Endodermal cell (in vitro differentiated cells): Measurements from ENCODE around the gene CCDC34. TPM values are rescaled to one million over a fixed set of nuclear protein-coding genes. Genes with fewer than 3 reads are reported as not detected.
A peak's percentile ranks its signal among the peaks of the same experiment; 100 is the strongest.

ENCODE experiments used
- DNase-seq: peaks from one replicate; pipeline ENCODE4 v3.0.0-alpha.2; 2017
- H3K27ac ChIP-seq: 2 replicates; pipeline ENCODE4 v1.5.1; 2013; ENCODE audit warnings: mild to moderate bottlenecking, low read depth, low read length, moderate library complexity
- H3K27me3 ChIP-seq: 2 replicates; pipeline ENCODE4 v1.6.1; 2013; ENCODE audit warnings: mild to moderate bottlenecking, low read length, moderate library complexity; ENCODE audit not compliant: insufficient read depth, control insufficient read depth, poor library complexity, severe bottlenecking
- H3K36me3 ChIP-seq: 2 replicates; pipeline ENCODE4 v1.7.0; 2013; ENCODE audit warnings: mild to moderate bottlenecking, low read length, moderate library complexity; ENCODE audit not compliant: control insufficient read depth, insufficient read depth
- H3K4me1 ChIP-seq: one replicate; pipeline ENCODE4 v1.7.0; 2013; ENCODE audit warnings: low read length; ENCODE audit not compliant: control insufficient read depth, insufficient read depth
- H3K4me3 ChIP-seq: 2 replicates; pipeline ENCODE4 v1.5.1; 2013; ENCODE audit warnings: mild to moderate bottlenecking, low read length, moderate library complexity
- H3K9ac ChIP-seq: 2 replicates; pipeline ENCODE4 v1.6.1; 2013; ENCODE audit warnings: mild to moderate bottlenecking, low read length, moderate library complexity; ENCODE audit not compliant: poor library complexity, severe bottlenecking; ENCODE audit errors: extremely low read depth
- H3K9me3 ChIP-seq: 2 replicates; pipeline ENCODE4 v1.6.1; 2013; ENCODE audit warnings: mild to moderate bottlenecking, low read length, moderate library complexity; ENCODE audit not compliant: control insufficient read depth
- H3K27ac Mint-ChIP-seq: 2 replicates; pipeline ENCODE4 v1.8.0; 2020; ENCODE audit warnings: mixed read lengths
- H3K27me3 Mint-ChIP-seq: 2 replicates; pipeline ENCODE4 v1.8.0; 2021; ENCODE audit warnings: mild to moderate bottlenecking, mixed read lengths; ENCODE audit not compliant: insufficient read depth
- H3K36me3 Mint-ChIP-seq: 2 replicates; pipeline ENCODE4 v1.8.0; 2020; ENCODE audit warnings: low read depth, mixed read lengths
- H3K4me1 Mint-ChIP-seq: 2 replicates; pipeline ENCODE4 v1.8.0; 2020; ENCODE audit warnings: mixed read lengths
- H3K4me3 Mint-ChIP-seq: 2 replicates; pipeline ENCODE4 v1.8.0; 2020; ENCODE audit warnings: mild to moderate bottlenecking, moderate library complexity, mixed read lengths
- H3K9me3 Mint-ChIP-seq: 2 replicates; pipeline ENCODE4 v1.8.0; 2020; ENCODE audit warnings: mild to moderate bottlenecking, mixed read lengths
- CTCF ChIP-seq: fragments of 200-600 bp; sonication (generic); conservative IDR thresholded peaks from 2 replicates; pipeline ENCODE4 v1.5.0; 2021; ENCODE audit warnings: antibody characterized with exemption, mild to moderate bottlenecking
- WGBS, 2 experiments: methylation state at CpG; one replicate each; pipeline versions ENCODE4 v1.1.5 to v1.1.7; 2013; ENCODE audit warnings: missing lambda C conversion rate in 2 of 2, mixed read lengths in 1 of 2; ENCODE audit not compliant: insufficient coverage in 1 of 2, insufficient read length in 1 of 2; 5-methylcytosine and 5-hydroxymethylcytosine counted together
- total RNA-seq, 2 donors: library from RNA; stranded (reverse); fragmentation: NEBNext Ultra II Directional in 1 of 2; extraction: Animal tissue kit (Norgen Biotek cat#: 25700) in 1 of 2; gene quantifications; 2 replicates in 1 of 2; 3 replicates in 1 of 2; pipeline ENCODE4 v1.2.1, GENCODE V29; 2021

Gene CCDC34
- total RNA-seq, 2 donors from 2014 or later, result 26.2 to 38.1 TPM

GRCh38 chr11:27397624-27398399 is 34.8 kb upstream of the CCDC34 start:
- H3K27ac Mint-ChIP-seq, result peak overlapping the region; percentile 32
- Histone ChIP-seq H3K27me3 (no peaks in the 10 kb centered on the region), H3K4me3 (no peak overlapping the region), H3K9me3 (no peaks in the 10 kb centered on the region), H3K27ac (no peak overlapping the region), H3K4me1 (peaks cover 9% of the 10 kb centered on the region), H3K9ac (no peak overlapping the region), H3K36me3 (peaks cover 32% of the 10 kb centered on the region)
- H3K4me1 Mint-ChIP-seq, result peaks cover 59% of the 10 kb centered on the region
- 94 to 96% methylated on average over 6 to 9 of the region's 9 CpGs for WGBS, 2 experiments
- H3K27me3 Mint-ChIP-seq, result peaks cover 11% of the 10 kb centered on the region
- DNase-seq, result no peak
- no peak overlapping the region for H3K4me3 Mint-ChIP-seq
- no peaks in the 10 kb centered on the region for H3K9me3 Mint-ChIP-seq
- peaks cover 15% of the 10 kb centered on the region for H3K36me3 Mint-ChIP-seq
- no peak for TF ChIP-seq CTCF

- H3K36me3 ChIP-seq, result peaks cover 29% of the 10 kb centered on the region
- peaks cover 20% of the 10 kb centered on the region for H3K4me1 ChIP-seq
- Mint-ChIP-seq H3K27me3 (peaks cover 11% of the 10 kb centered on the region), H3K27ac (peak overlapping the region; percentile 91), H3K4me3 (peak overlapping the region; percentile 40), H3K9me3 (no peaks in the 10 kb centered on the region), H3K4me1 (peaks cover 63% of the 10 kb centered on the region), H3K36me3 (peaks cover 10% of the 10 kb centered on the region)
- no peaks in the 10 kb centered on the region for H3K27me3 ChIP-seq
- 87 to 100% methylated on average over 1 to 2 of the region's 3 CpGs for WGBS, 2 experiments
- no peak for DNase-seq
- H3K4me3 ChIP-seq, result peak overlapping the region; percentile 70
- H3K27ac ChIP-seq, result no peak overlapping the region
- no peak for TF ChIP-seq CTCF
- H3K9ac ChIP-seq, result peak overlapping the region; percentile 45
- H3K9me3 ChIP-seq, result no peaks in the 10 kb centered on the region
These were observed 33.3 kb upstream of the CCDC34 start for GRCh38 chr11:27396259-27396839.

DNA sequence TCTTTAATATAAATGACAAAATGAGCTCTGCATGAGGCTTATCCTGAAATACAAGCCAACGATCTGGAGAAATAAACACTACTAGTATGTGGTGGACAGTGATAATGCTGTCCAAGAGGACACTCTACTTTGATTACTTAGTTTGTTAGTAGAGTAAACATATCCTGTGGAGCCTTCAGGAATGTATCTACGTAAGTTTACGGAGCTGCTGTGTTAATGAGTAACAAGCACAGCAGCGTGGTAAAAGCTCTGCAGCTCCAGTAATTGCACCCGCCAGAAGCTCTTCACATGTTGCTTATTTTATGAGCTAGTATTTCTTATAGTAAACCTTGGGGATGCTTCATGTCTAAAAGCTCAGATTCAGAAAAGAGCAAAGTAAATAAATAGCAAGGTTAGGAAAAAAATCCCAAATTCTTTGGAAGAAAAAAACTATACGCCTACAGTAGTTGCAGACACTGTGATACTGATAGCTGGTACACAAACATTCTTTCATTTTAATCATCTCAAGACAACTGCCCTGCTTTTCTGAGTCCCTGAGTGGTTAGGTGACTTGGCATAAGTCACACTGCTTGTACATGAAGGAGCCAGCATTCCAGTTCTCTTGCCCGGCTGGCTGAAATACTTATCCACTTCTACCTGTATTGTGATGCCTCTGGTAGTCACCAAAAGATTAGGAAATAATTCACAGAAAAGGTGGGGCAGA is 32.7 kb upstream of the CCDC34 start:
- Histone ChIP-seq H3K36me3 (peaks cover 24% of the 10 kb centered on the region), H3K9ac (peak overlapping the region; percentile 45), H3K27me3 (no peaks in the 10 kb centered on the region), H3K9me3 (no peaks in the 10 kb centered on the region), H3K4me3 (peak overlapping the region; percentile 70), H3K27ac (no peak overlapping the region), H3K4me1 (peaks cover 23% of the 10 kb centered on the region)
- Mint-ChIP-seq H3K36me3 (peaks cover 8% of the 10 kb centered on the region), H3K27ac (peak overlapping the region; percentile 91), H3K4me3 (peak overlapping the region; percentile 40), H3K4me1 (peaks cover 69% of the 10 kb centered on the region), H3K9me3 (no peaks in the 10 kb centered on the region), H3K27me3 (peaks cover 11% of the 10 kb centered on the region)
- no peak for TF ChIP-seq CTCF
- 39 to 51% methylated on average over 5 to 7 of the region's 7 CpGs for WGBS, 2 experiments
- DNase-seq, result no peak
